Measurements from ENCODE around the gene PRXL2A.
A peak's percentile ranks its signal among the peaks of the same experiment; 100 is the strongest.

The PRXL2A gene

GRCh38 chr10:80444646-80445319 is 36.4 kb downstream of the PRXL2A start:
- DNase-seq (ENCODE audit: low spot score) = peak; percentile 44

GRCh38 chr10:80447436-80448190 is 39.3 kb downstream of the PRXL2A start:
- DNase-seq (ENCODE audit: low spot score) = no peak

- no peak for DNase-seq (ENCODE audit: low spot score)
These were observed 40.0 kb downstream of the PRXL2A start for GRCh38 chr10:80448209-80448942.

- no peak for DNase-seq (ENCODE audit: low spot score)
These were observed 41.2 kb downstream of the PRXL2A start for GRCh38 chr10:80449520-80449919.

GRCh38 chr10:80451132-80451531 is 42.8 kb downstream of the PRXL2A start:
- DNase-seq (ENCODE audit: low spot score) = no peak

- no peak for DNase-seq (ENCODE audit: low spot score)
These were observed 43.7 kb downstream of the PRXL2A start for GRCh38 chr10:80452069-80452468.

GRCh38 chr10:80452640-80453039 is 44.3 kb downstream of the PRXL2A start:
- DNase-seq (ENCODE audit: low spot score) = no peak

GRCh38 chr10:80453056-80453841 is 44.9 kb downstream of the PRXL2A start:
- DNase-seq (ENCODE audit: low spot score) = no peak

- DNase-seq (ENCODE audit: low spot score) = peak; percentile 69
These were observed 45.6 kb downstream of the PRXL2A start, which contains the start of gene TSPAN14 for GRCh38 chr10:80453842-80454512. Gene TSPAN14 (plus strand): TSS chr10:80454310. CDS start chr10:80489234, 34,924 bp downstream.

- DNase-seq (ENCODE audit: low spot score) = peak; percentile 49
These were observed 46.4 kb downstream of the PRXL2A start for GRCh38 chr10:80454513-80455460.

GRCh38 chr10:80455461-80456349 is 47.4 kb downstream of the PRXL2A start:
- DNase-seq (ENCODE audit: low spot score) = no peak

GRCh38 chr10:80457554-80458262 is 49.4 kb downstream of the PRXL2A start:
- no peak for DNase-seq (ENCODE audit: low spot score)

- DNase-seq (ENCODE audit: low spot score) = no peak
These were observed 49.9 kb downstream of the PRXL2A start for GRCh38 chr10:80458263-80458625.

GRCh38 chr10:80458638-80459037 is 50.3 kb downstream of the PRXL2A start:
- DNase-seq (ENCODE audit: low spot score) = no peak

- no peak for DNase-seq (ENCODE audit: low spot score)
These were observed 50.9 kb downstream of the PRXL2A start for GRCh38 chr10:80459047-80459865.

GRCh38 chr10:80460399-80461207 is 52.3 kb downstream of the PRXL2A start:
- DNase-seq (ENCODE audit: low spot score) = peak; percentile 30
